Stimulated activated CD4-positive, alpha-beta T cell treated with anti-CD3 and anti-CD28 coated beads, Interleukin-1b, Interleukin-23, amount 100 ng/mL, for 1 hour (primary cell): ENCODE data around the gene CCSER1.

Experiments used
- DNase-seq, 2 donors: peaks; one replicate each; pipeline ENCODE4 v3.0.0-alpha.2; 2020; ENCODE audit warnings: low read depth in 2 of 2

CCSER1 gene

DNA sequence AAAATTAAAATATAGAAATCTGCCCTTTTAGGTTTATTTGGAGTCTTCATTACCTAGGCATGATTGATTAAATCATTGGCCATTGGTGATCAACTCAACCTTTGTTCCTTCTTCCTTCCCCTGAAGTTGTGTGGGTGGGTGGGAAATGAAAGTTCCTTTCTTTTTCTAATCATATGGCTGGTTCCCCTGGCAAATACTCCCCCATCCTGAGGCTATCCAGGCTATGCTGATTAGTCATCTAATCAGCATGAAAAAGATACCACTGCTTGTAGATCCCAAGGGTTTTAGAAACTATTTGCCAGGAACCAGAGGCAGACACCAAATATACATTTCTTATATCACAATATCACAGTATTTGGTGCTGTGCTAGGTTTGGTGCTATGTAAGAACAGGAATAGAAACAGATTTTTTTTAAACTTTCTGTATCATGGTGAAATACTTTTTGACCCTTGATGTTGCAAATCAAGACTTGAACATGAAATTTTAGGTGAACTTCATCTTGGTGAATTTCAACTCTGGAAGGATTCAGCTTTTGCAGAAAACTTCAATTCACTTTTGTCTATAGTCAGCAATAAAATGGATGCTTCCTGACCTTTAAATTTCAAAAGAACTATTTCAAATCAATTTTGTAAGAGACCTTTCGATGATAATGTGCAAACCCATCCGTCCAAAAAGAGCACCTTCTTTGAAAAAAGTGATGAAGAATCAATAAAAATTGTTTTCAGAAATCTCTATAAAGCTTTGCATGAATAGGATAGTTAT lies 71.1 kb downstream of the CCSER1 start:
- no peak for DNase-seq

DNA sequence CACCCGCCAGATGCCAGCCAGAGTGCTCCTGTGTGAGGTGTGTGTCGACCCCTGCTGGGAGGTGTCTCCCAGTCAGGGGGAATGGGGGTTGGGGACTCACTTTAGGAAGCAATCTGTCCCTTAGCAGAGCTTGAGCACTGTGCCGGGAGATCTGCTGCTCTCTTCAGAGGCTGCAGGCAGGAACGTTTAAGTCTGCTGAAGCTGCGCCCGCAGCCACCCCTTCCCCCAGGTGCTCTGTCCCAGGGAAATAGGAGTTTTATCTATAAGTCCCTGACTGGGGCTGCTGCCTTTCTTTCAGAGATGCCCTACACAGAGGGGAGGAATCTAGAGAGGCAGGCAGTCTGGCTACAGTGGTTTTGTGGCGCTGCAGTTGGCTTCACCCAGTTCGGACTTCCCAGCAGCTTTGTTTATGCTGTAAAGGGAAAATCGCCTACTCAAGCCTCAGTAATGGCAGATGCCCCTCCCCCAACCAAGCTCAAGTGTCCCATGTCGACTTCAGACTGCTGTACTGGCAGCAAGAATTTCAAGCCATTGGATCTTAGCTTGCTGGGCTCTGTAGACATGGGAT lies 80.8 kb downstream of the CCSER1 start:
- no peak for DNase-seq

DNA sequence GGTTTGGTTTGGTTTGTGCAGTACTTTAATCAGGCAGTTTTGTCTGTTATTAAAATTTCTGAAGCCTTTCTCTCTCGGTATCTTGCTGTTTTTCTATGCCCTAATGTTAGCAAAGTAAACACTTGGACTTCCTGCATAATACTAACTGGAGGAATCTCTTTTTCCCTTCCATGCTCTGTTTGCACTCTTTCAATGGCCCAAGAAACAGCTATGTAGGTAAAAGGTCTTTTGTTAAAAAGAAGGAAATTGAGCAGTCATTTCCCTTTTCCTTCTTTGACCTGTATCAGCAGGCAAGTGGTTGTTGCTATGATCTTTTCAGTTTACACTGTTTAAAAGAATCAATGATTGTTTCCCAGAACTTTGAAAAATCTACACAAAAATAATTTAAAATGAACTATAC lies 82.7 kb downstream of the CCSER1 start:
- DNase-seq, result no peak

- no peak for DNase-seq
These were observed 84.0 kb downstream of the CCSER1 start for GRCh38 chr4:90211174-90211573.

- no peak for DNase-seq
These were observed 88.1 kb downstream of the CCSER1 start for GRCh38 chr4:90215286-90215685.

- no peak for DNase-seq
These were observed 92.6 kb downstream of the CCSER1 start for GRCh38 chr4:90219822-90220221.

GRCh38 chr4:90220459-90220858 lies 93.3 kb downstream of the CCSER1 start:
- no peak for DNase-seq

DNA sequence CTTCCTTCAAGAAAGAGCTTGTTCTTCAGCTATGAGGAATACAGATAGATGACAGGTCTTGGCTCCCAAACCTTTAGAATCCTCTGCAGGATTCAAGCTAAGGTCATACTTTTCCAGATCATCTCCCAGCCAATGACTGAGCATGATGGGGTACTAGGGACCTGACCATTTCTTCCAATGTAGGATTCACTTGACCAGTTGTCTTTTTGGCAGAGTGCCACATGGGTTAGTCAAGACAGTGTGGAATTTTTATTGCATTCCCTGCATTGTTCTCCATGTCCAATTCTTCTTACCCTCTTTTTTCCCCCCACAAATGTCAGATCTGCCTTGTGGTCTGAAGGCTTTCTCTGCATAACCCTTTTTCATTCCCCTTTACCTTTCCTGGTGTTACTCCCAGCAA lies 99.5 kb downstream of the CCSER1 start:
- no peak for DNase-seq

DNA sequence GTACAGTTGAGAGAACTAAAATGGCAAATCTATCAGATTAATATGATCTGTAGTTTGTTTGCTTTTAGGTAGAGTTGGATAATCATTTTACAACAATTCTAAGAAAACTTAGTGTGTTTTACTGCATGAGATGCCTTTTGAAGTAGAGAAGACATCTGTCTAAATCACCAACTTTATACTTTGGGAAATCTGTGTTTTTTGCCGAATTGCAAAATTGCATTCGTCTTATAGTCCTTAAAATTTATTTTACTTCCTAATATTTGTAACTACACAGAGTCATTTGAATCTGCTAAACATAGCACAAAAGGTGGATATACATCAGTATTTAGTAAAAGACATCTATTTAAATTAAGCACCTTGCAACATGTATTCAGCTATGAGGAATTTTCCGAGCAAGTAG lies 100.0 kb downstream of the CCSER1 start:
- no peak for DNase-seq

- no peak for DNase-seq
These were observed 107.8 kb downstream of the CCSER1 start for GRCh38 chr4:90234916-90235547.

GRCh38 chr4:90237751-90238530 lies 110.7 kb downstream of the CCSER1 start:
- no peak for DNase-seq

- no peak for DNase-seq
These were observed 113.1 kb downstream of the CCSER1 start for GRCh38 chr4:90240333-90240732.

- DNase-seq, result no peak
These were observed 113.8 kb downstream of the CCSER1 start for GRCh38 chr4:90241008-90241407.

DNA sequence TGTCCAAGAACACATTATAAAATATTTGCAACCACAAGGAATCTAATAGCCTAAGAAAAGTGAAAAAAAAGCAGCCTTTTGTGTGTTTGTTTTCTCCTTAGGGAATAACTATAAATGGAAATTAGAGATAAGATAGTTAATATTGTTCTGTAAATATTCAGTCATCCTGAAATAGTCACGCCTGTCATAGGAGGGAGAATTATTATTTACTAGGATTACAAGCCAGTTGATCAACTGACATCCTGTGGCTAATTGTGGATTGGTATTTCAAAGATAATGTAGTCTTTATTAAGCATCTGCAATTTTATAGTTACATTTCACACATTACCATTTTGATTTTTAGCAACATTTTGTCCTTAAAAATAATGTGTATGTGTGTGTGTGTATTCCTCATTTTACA lies 118.6 kb downstream of the CCSER1 start:
- no peak for DNase-seq

DNA sequence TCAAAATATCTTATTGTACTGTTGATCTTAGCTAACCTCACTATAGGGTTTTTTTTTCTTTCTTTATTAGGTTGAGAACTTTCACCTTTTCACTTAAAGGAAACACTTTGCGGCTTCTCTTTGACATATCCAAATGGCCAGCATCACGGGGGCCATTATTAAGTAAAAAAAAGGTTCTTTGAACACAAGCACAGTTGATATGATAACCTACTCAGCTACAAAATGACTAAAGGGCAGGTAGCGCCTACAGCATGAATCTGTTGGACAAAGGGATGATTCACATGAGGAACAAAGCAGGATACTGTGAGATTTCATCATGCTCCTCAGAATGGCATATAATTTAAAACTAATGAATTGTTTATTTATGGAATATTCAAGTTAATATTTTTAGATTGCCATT lies 119.6 kb downstream of the CCSER1 start:
- no peak for DNase-seq

DNA sequence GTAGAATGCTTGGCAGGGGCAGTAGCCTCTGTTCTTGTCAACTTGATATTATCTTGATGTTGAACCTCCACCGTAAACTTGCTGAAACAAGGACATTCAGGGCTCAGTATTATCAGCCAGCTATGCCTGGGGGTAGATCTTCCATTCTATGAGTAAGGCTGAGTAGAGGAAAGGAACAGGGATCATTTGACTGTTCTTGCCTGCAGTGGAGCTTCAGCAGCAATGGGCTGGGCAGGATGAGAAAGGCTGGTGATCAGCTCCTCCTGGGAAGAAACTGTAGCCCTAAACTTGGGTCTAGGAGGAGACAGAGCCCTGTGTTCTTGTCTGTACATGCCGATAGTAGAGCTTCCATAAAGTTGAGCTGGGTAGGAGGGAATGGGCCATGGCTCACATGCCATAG lies 127.2 kb downstream of the CCSER1 start:
- no peak for DNase-seq

DNA sequence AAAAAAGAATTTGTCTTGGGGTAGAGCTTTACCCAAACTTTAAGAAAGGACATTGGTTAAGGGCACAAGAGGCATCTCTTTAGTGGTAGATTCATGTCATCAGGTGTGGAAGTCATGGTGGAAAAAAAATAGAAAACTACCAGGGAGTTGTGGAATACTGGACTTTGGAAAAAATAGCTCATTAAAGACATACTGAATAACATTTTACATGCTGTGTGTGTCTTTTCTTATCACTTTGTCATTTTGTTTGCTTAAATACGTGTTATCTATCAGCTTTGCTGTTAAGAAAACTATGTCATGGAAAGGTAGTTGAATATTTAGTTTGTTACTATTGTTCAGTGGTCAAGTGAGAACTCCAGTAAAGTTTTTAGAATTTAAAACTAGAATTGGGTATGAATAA lies 147.0 kb downstream of the CCSER1 start:
- DNase-seq, result no peak

DNA sequence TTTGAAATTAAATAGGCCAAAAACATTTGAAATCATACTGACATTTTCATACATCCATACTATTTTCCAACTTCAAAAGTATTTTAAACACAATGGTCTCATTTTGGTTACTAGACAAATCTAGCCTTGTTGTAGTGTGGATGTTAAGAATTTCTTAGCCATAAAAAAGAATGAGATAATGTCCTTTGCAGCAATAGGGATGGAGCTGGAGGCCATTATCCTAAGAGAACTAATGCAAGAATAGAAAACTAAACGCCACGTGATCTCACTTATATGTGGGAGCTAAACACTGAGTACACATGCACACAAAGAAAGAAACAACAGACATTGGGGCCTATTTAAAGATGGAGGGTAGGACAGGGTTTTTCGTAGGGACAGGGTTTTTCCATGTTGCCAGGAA lies 153.8 kb downstream of the CCSER1 start:
- no peak for DNase-seq

GRCh38 chr4:90281541-90282355 lies 154.6 kb downstream of the CCSER1 start:
- no peak for DNase-seq

DNA sequence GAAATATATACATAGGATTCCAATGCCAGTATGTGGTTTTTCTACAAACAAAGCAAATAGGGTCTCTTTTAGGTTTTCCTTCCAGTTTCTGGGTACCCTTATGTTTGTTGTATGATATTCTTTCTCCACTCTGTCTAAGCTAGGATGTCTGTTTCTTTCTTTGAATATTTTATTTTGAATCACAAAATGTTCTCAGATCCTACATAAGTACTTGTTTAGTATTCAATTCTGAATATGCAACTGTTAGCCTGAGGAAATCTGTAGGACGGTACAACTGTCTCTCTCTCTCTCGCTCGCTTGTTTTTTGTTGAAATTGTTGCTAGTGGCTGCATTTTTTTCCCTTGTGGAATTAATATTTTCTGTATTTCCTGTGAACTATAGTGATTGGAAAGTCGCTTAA lies 163.2 kb downstream of the CCSER1 start:
- DNase-seq, result no peak

GRCh38 chr4:90292438-90292837 lies 165.2 kb downstream of the CCSER1 start:
- no peak for DNase-seq

DNA sequence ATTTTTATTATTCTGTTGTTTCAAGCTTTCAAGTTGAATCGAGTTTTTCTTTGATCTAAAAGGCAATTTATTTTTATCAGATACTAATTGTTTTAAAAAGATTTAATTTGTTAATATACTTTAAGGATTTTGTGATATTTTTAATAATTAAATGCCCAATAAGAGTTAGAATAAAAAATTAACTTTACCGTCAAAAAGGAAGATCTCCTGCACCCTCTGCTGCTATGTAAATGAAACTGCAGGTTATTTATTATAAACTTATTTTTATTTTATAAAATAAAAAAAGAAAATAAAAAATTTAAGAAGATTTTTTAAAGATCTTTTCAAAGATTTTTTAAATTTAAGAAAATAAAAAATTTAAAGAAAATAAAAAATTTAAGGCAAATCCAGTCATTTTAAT lies 166.1 kb downstream of the CCSER1 start:
- DNase-seq, result no peak
